Gastrocnemius medialis (tissue), 4 donors: ENCODE measurements around the gene CALM1. TPM values are rescaled to one million over a fixed set of nuclear protein-coding genes. Genes with fewer than 3 reads are reported as not detected.

Experiments
- ATAC-seq, 2 donors: fragments of 150-250 bp; one replicate each; pipeline ENCODE4 v1.9.1; 2016
- DNase-seq, 2 donors: peaks; one replicate each; pipeline ENCODE4 v3.0.0-alpha.2; 2019
- H3K27ac ChIP-seq, 4 donors: fragments of 200-600 bp; sonication (generic); 1 replicate in 1 of 4; 2 replicates in 3 of 4; pipeline ENCODE4 v1.5.1; 2016 to 2018; ENCODE audit warnings: mild to moderate bottlenecking in 2 of 4, moderate library complexity in 1 of 4
- H3K27me3 ChIP-seq, 3 donors: fragments of 200-600 bp; sonication (generic) in 2 of 3; 1 replicate in 1 of 3; 2 replicates in 2 of 3; pipeline versions ENCODE4 v1.5.1 to v1.6.0; 2016 to 2019; ENCODE audit warnings: mild to moderate bottlenecking in 1 of 3, moderate library complexity in 1 of 3
- H3K36me3 ChIP-seq, 2 donors: fragments of 200-600 bp; sonication (generic) in 1 of 2; one replicate each; pipeline ENCODE4 v1.5.1; 2017 to 2018
- H3K4me1 ChIP-seq, 2 donors: fragments of 200-600 bp; sonication (generic) in 1 of 2; one replicate each; pipeline ENCODE4 v1.5.1; 2016 to 2017; ENCODE audit warnings: mild to moderate bottlenecking in 2 of 2
- H3K4me3 ChIP-seq, 4 donors: fragments of 200-600 bp; sonication (generic) in 3 of 4; 1 replicate in 1 of 4; 2 replicates in 3 of 4; pipeline ENCODE4 v1.5.1; 2016 to 2019; ENCODE audit warnings: mild to moderate bottlenecking in 2 of 4
- H3K9me3 ChIP-seq, 3 donors: fragments of 200-600 bp; sonication (generic) in 2 of 3; 1 replicate in 1 of 3; 2 replicates in 2 of 3; pipeline ENCODE4 v1.5.1; 2016 to 2019
- POLR2A ChIP-seq, 2 donors: fragments of 450-650 bp; IDR thresholded peaks; one replicate each; pipeline ENCODE4 v1.6.1; 2017; ENCODE audit warnings: antibody characterized with exemption in 2 of 2, mild to moderate bottlenecking in 2 of 2, moderate library complexity in 2 of 2
- in situ Hi-C, 4 donors: fragments of 200-750 bp; cut with MboI; loops; one replicate each; pipeline versions ENCODE4 v1.15.0 to v1.8.0; 2017; ENCODE audit warnings: low sequenced_read_pairs in 4 of 4
- intact Hi-C: fragments of 100-400 bp; cut with DNase I; formaldehyde crosslinking; loops from one replicate; pipeline ENCODE4 v1.15.1; 2023; ENCODE audit warnings: low total_unique reads
- total RNA-seq, 4 donors: library from RNA; depleted of rRNA; stranded (reverse); fragments of >200 nt; gene quantifications; one replicate each; pipeline versions ENCODE4 v1.1.0 to v1.2.3, GENCODE V29; 2016
- TF ChIP-seq, protein P1 (sequence below), 5 experiments: fragments of 450-650 bp in 3 of 5; fragments of 200-600 bp in 2 of 5; sonication (generic) in 2 of 5; IDR thresholded peaks in 4 of 5; conservative IDR thresholded peaks in 1 of 5; 1 replicate in 4 of 5; 2 replicates in 1 of 5; pipeline ENCODE4 v1.5.1; 2016 to 2019; ENCODE audit warnings: antibody characterized with exemption in 5 of 5, mild to moderate bottlenecking in 3 of 5, moderate library complexity in 3 of 5

The CALM1 gene
- total RNA-seq, 4 donors from 2014 or later, result 466 to 1,278 (median 1,009) TPM

DNA sequence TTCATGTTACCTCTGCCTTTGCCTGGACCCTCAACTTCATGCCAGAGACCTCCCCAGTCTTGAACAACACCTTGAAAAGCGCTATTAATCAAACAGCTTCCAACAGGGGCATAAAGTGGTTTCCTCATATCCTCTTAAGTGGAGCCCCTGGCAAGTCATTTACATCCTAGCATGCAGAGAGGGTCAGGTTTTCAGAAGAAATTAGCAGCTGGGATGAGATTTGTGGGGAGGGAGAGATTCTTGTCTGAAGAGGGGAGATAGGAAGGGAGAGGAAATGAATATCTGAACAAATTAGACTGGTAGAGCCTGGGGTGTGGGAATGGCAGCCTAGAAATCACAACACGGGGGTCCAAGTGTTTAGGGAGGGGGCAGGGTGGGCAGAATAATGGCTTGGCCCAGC lies 45.6 kb downstream of the CALM1 start:
- DNase-seq, result no peak
- Histone ChIP-seq H3K27me3 (no peaks in the 10 kb centered on the region), H3K9me3 (no peaks in the 10 kb centered on the region), H3K36me3 (no peaks in the 10 kb centered on the region), H3K4me1 (peaks cover 0 to 11% of the 10 kb centered on the region in 2 donors), H3K27ac (no peak overlapping the region), H3K4me3 (no peak overlapping the region)
- intact Hi-C loops, result no loop called here
- no peak for TF ChIP-seq POLR2A (IDR thresholded peaks at IDR 0.05)
- TF ChIP-seq, protein P1, sequence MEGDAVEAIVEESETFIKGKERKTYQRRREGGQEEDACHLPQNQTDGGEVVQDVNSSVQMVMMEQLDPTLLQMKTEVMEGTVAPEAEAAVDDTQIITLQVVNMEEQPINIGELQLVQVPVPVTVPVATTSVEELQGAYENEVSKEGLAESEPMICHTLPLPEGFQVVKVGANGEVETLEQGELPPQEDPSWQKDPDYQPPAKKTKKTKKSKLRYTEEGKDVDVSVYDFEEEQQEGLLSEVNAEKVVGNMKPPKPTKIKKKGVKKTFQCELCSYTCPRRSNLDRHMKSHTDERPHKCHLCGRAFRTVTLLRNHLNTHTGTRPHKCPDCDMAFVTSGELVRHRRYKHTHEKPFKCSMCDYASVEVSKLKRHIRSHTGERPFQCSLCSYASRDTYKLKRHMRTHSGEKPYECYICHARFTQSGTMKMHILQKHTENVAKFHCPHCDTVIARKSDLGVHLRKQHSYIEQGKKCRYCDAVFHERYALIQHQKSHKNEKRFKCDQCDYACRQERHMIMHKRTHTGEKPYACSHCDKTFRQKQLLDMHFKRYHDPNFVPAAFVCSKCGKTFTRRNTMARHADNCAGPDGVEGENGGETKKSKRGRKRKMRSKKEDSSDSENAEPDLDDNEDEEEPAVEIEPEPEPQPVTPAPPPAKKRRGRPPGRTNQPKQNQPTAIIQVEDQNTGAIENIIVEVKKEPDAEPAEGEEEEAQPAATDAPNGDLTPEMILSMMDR (IDR thresholded peaks at IDR 0.05 in 4 of 5, conservative IDR thresholded peaks at IDR 0.05 in 1 of 5), result no peak
- in situ Hi-C loops, result no loop called here
- no peak for ATAC-seq

DNA sequence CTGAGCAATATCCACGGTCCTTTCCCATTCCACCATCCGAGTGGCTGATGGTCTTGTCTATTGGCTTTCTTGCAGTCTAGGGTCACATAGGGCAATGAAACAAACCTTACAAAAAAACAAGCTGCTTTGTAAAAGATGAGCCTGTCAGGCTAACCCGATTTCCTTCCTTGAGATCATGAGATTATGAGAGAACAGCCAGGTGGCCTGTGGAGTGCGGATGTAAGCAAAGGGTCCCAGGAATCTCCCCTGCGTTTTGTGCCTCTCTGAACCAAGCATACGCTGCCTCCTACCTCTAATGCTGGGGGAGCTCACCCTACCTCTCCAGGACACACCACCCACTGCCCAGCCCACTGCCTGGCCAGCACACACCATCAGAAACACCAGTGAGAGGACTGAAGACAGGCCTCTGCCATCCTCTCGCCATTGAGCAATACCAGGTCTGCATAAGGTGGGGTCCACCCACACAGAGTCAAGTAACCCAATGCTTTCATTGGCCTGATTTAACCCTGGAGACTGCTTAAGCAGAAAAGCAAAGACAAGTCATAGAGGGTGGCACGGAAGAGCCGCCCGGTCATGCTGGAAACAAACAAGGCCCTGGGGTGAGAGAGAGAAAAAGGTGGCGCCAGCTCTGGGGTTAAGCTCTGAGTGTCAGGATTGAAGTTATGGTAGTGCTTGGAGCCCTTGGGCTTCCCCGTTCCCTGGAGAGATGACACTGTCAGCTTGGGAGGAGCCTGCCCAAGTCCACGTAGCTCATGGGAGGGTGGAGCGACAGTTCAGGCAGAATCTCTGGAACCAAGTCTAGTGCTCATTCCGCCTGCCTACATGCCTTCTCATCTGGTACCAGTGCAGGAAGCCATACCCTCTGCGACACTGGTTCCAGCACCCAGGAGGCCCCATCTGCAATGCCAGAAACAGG lies 46.6 kb downstream of the CALM1 start:
- ATAC-seq (peak; percentile 16 to 21), DNase-seq (no peak)
- Histone ChIP-seq H3K9me3 (no peaks in the 10 kb centered on the region), H3K27me3 (no peaks in the 10 kb centered on the region), H3K4me3 (no peak overlapping the region), H3K36me3 (no peaks in the 10 kb centered on the region), H3K4me1 (peaks cover 0 to 11% of the 10 kb centered on the region in 2 donors), H3K27ac (peak overlapping the region; percentile 35 to 70 (median 59))
- in situ Hi-C loops (no loop called here), intact Hi-C loops (no loop called here)
- TF ChIP-seq, protein P1 (IDR thresholded peaks at IDR 0.05 in 4 of 5, conservative IDR thresholded peaks at IDR 0.05 in 1 of 5), result no peak
- no peak for TF ChIP-seq POLR2A (IDR thresholded peaks at IDR 0.05)

DNA sequence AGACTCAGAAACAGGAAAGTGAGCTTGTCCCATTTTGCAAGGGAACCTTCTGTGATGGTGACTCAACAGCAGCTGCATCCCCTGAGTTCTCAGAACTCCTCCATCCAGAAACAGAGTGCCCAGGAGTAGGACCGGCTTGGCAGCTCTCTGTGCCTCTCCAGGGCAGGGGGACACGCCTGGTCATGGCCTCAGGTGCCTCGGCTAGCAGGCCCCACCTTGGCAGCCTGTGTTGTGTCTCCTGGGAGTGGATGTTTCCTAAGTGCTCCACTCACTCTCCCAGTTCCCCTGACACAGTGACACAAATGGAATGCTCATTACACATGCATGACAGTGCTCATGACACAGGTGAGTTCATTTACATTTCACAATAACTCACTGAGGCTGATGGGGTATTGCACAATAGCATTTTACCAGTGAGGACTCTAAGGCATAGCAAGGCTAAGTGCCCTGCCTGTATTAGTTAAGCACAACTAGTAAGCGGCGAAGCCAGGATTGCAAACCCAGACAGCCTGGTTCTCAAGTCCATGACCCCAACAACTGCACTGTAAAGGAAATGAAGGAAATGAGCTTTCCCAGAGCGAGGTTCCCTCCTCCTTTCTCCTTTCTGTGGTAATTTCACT lies 47.4 kb downstream of the CALM1 start:
- intact Hi-C loops (no loop called here), in situ Hi-C loops (no loop called here)
- H3K27me3 ChIP-seq, result no peaks in the 10 kb centered on the region
- H3K27ac ChIP-seq, result peak overlapping the region; percentile 35 to 70 (median 59)
- DNase-seq, result peak; percentile 26 to 58
- peaks cover 0 to 11% of the 10 kb centered on the region in 2 donors for H3K4me1 ChIP-seq
- TF ChIP-seq, protein P1 (IDR thresholded peaks at IDR 0.05 in 4 of 5, conservative IDR thresholded peaks at IDR 0.05 in 1 of 5), result no peak
- no peak for TF ChIP-seq POLR2A (IDR thresholded peaks at IDR 0.05)
- H3K36me3 ChIP-seq, result no peaks in the 10 kb centered on the region
- no peaks in the 10 kb centered on the region for H3K9me3 ChIP-seq
- H3K4me3 ChIP-seq, result no peak overlapping the region
- peak; percentile 85 to 88 for ATAC-seq

DNA sequence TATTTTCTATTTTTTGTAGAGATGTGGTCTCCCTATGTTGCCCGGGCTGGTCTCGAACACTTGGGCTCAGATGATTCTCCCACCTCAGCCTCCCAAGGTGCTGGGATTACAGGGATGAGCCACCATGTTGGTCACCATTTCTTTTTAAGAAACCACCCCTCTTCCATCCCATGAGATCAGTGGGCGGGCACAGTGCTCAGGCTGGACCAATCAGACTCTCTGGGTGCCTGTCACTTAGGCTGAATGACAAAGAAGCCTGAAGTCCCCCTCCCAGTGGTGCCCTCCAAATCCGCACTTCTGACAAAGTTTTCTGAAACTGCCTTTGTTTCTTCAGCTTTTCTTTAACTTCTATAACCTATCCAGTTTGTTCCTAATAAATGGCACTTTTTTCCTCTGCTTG lies 48.2 kb downstream of the CALM1 start:
- TF ChIP-seq, protein P1 (IDR thresholded peaks at IDR 0.05 in 4 of 5, conservative IDR thresholded peaks at IDR 0.05 in 1 of 5), result no peak
- TF ChIP-seq POLR2A (IDR thresholded peaks at IDR 0.05), result no peak
- no peaks in the 10 kb centered on the region for H3K9me3 ChIP-seq
- no peak overlapping the region for H3K4me3 ChIP-seq
- intact Hi-C loops (no loop called here), in situ Hi-C loops (no loop called here)
- H3K27me3 ChIP-seq, result no peaks in the 10 kb centered on the region
- no peak for DNase-seq
- ATAC-seq, result no peak
- no peaks in the 10 kb centered on the region for H3K36me3 ChIP-seq
- H3K4me1 ChIP-seq, result peaks cover 0 to 11% of the 10 kb centered on the region in 2 donors
- peak overlapping the region in 1 of 4 donors; percentile 66 for H3K27ac ChIP-seq
